HEK293 (cell line): ENCODE measurements around the gene NOC2L.

Source experiments
- CTCF ChIA-PET: fragments of 350-600 bp; formaldehyde crosslinking; extraction: SDS; loops from one replicate; lab custom pipeline; 2021; ENCODE audit warnings: antibody characterized with exemption; lab: Yijun Ruan, JAX
- POLR2A ChIA-PET: fragments of 300-600 bp; formaldehyde crosslinking; extraction: SDS; loops from one replicate; lab custom pipeline; 2020; ENCODE audit warnings: antibody characterized with exemption, inconsistent platforms; lab: Yijun Ruan, JAX
- H3K27ac ChIP-seq: fragments of 200-500 bp; sonication (Bioruptor generic); 2 replicates; pipeline ENCODE4 v1.5.1; 2014; ENCODE audit warnings: low read depth, low read length, control low read depth, inconsistent platforms; ENCODE audit errors: extremely low read depth
- H3K36me3 ChIP-seq, 2 experiments: fragments of 200-500 bp in 1 of 2; sonication (Bioruptor generic) in 1 of 2; 1 replicate in 1 of 2; 2 replicates in 1 of 2; pipeline ENCODE4 v1.5.1; 2014 to 2017; ENCODE audit warnings: inconsistent platforms in 2 of 2, low read length in 2 of 2; ENCODE audit not compliant: control insufficient read depth in 2 of 2, insufficient read depth in 1 of 2
- H3K4me1 ChIP-seq: fragments of 200-500 bp; sonication (Bioruptor generic); 2 replicates; pipeline ENCODE4 v1.5.1; 2014; ENCODE audit warnings: mild to moderate bottlenecking, low read length, inconsistent platforms; ENCODE audit not compliant: control insufficient read depth, insufficient read depth
- H3K4me3 ChIP-seq: 2 replicates; pipeline ENCODE4 v1.5.1; 2011; ENCODE audit warnings: low read depth, mild to moderate bottlenecking, control low read depth, low read length, moderate library complexity
- H3K9me3 ChIP-seq: fragments of 200-500 bp; sonication (Bioruptor generic); 2 replicates; pipeline ENCODE4 v1.5.1; 2014; ENCODE audit warnings: low read depth, low read length, inconsistent platforms; ENCODE audit not compliant: control insufficient read depth, insufficient read depth
- GLIS1 ChIP-seq: fragments of 450-650 bp; formaldehyde crosslinking; IDR thresholded peaks from 2 replicates; pipeline ENCODE4 v1.5.1; 2016; ENCODE audit warnings: missing biosample characterization, missing genetic modification characterization
- GLIS2 ChIP-seq: fragments of 450-650 bp; formaldehyde crosslinking; IDR thresholded peaks from 2 replicates; pipeline ENCODE4 v1.5.1; 2016; ENCODE audit warnings: missing biosample characterization, missing genetic modification characterization
- HIC1 ChIP-seq: fragments of 450-650 bp; formaldehyde crosslinking; IDR thresholded peaks from 2 replicates; pipeline ENCODE4 v1.5.1; 2016; ENCODE audit warnings: missing biosample characterization, missing genetic modification characterization
- TRIM28 ChIP-seq: IDR thresholded peaks from 2 replicates; pipeline ENCODE4 v1.6.1; 2011; ENCODE audit warnings: low read length, control low read depth, borderline replicate concordance
- ZBTB26 ChIP-seq: fragments of 450-650 bp; formaldehyde crosslinking; optimal IDR thresholded peaks from 2 replicates; pipeline ENCODE3; 2016; ENCODE audit warnings: missing biosample characterization, mild to moderate bottlenecking, missing genetic modification characterization
- ZBTB48 ChIP-seq: fragments of 450-650 bp; formaldehyde crosslinking; IDR thresholded peaks from 2 replicates; pipeline ENCODE4 v1.5.1; 2016; ENCODE audit warnings: missing biosample characterization, missing genetic modification characterization
- ZBTB7A ChIP-seq: fragments of 450-650 bp; formaldehyde crosslinking; IDR thresholded peaks from 2 replicates; pipeline ENCODE4 v1.5.1; 2016; ENCODE audit warnings: low read depth, missing biosample characterization, missing genetic modification characterization
- ZEB2 ChIP-seq: fragments of 450-650 bp; formaldehyde crosslinking; IDR thresholded peaks from 2 replicates; pipeline ENCODE4 v1.5.1; 2016; ENCODE audit warnings: missing biosample characterization, missing genetic modification characterization
- ZFP3 ChIP-seq: fragments of 450-650 bp; formaldehyde crosslinking; IDR thresholded peaks from 2 replicates; pipeline ENCODE4 v1.5.1; 2016; ENCODE audit warnings: low read depth, missing biosample characterization, missing genetic modification characterization
- ZFP69B ChIP-seq: fragments of 450-650 bp; formaldehyde crosslinking; IDR thresholded peaks from 2 replicates; pipeline ENCODE4 v1.5.1; 2016; ENCODE audit warnings: missing biosample characterization, missing genetic modification characterization
- ZNF155 ChIP-seq: fragments of 450-650 bp; formaldehyde crosslinking; IDR thresholded peaks from 2 replicates; pipeline ENCODE4 v1.5.1; 2016; ENCODE audit warnings: missing biosample characterization, missing genetic modification characterization
- ZNF16 ChIP-seq: fragments of 450-650 bp; formaldehyde crosslinking; IDR thresholded peaks from 2 replicates; pipeline ENCODE4 v1.5.1; 2016; ENCODE audit warnings: low read depth, missing biosample characterization, missing genetic modification characterization
- ZNF202 ChIP-seq: fragments of 450-650 bp; formaldehyde crosslinking; IDR thresholded peaks from 2 replicates; pipeline ENCODE4 v1.5.1; 2016; ENCODE audit warnings: missing biosample characterization, missing genetic modification characterization, borderline replicate concordance
- ZNF248 ChIP-seq: fragments of 450-650 bp; formaldehyde crosslinking; IDR thresholded peaks from 2 replicates; pipeline ENCODE4 v1.5.1; 2017; ENCODE audit warnings: missing biosample characterization, missing genetic modification characterization
- ZNF335 ChIP-seq: fragments of 450-650 bp; formaldehyde crosslinking; conservative IDR thresholded peaks from 2 replicates; pipeline ENCODE4 v1.5.1; 2016; ENCODE audit warnings: missing biosample characterization, missing genetic modification characterization
- ZNF449 ChIP-seq: fragments of 450-650 bp; formaldehyde crosslinking; IDR thresholded peaks from 2 replicates; pipeline ENCODE4 v1.5.1; 2017; ENCODE audit warnings: missing biosample characterization, mild to moderate bottlenecking, missing genetic modification characterization, moderate library complexity
- ZNF501 ChIP-seq: fragments of 450-650 bp; formaldehyde crosslinking; IDR thresholded peaks from 2 replicates; pipeline ENCODE4 v1.5.1; 2016; ENCODE audit warnings: missing biosample characterization, missing genetic modification characterization
- ZNF513 ChIP-seq: fragments of 450-650 bp; IDR thresholded peaks from 2 replicates; pipeline ENCODE4 v1.5.1; 2018; ENCODE audit warnings: missing biosample characterization, missing genetic modification characterization
- ZNF555 ChIP-seq: fragments of 450-650 bp; formaldehyde crosslinking; conservative IDR thresholded peaks from 2 replicates; pipeline ENCODE4 v1.5.1; 2017; ENCODE audit warnings: missing biosample characterization, mild to moderate bottlenecking, missing genetic modification characterization, inconsistent platforms
- ZNF580 ChIP-seq: fragments of 450-650 bp; formaldehyde crosslinking; IDR thresholded peaks from 2 replicates; pipeline ENCODE4 v1.5.1; 2016; ENCODE audit warnings: missing biosample characterization, missing genetic modification characterization
- ZNF585B ChIP-seq: fragments of 450-650 bp; formaldehyde crosslinking; IDR thresholded peaks from 2 replicates; pipeline ENCODE4 v1.5.1; 2016; ENCODE audit warnings: missing biosample characterization, missing genetic modification characterization
- ZNF639 ChIP-seq: fragments of 450-650 bp; formaldehyde crosslinking; IDR thresholded peaks from 2 replicates; pipeline ENCODE4 v1.5.1; 2016; ENCODE audit warnings: missing biosample characterization, missing genetic modification characterization
- ZNF701 ChIP-seq: fragments of 450-650 bp; formaldehyde crosslinking; IDR thresholded peaks from 2 replicates; pipeline ENCODE4 v1.5.1; 2016; ENCODE audit warnings: missing biosample characterization, missing genetic modification characterization
- ZSCAN30 ChIP-seq: fragments of 450-650 bp; IDR thresholded peaks from 2 replicates; pipeline ENCODE4 v1.5.1; 2018; ENCODE audit warnings: missing biosample characterization, mild to moderate bottlenecking, missing genetic modification characterization, moderate library complexity

The NOC2L gene

GRCh38 chr1:961132-961669 lies 2.1 kb upstream of the NOC2L start (continued):
- 0 out of 2 replicates have a peak, but pooled peaks have one; percentile 48 for TF ChIP-seq ZBTB7A (tag by site-specific recombination)
- no peak for TF ChIP-seq ZBTB48 (tag by site-specific recombination)
- TF ChIP-seq HIC1 (tag by site-specific recombination): peak; percentile 87

GRCh38 chr1:960363-961131 lies 1.5 kb upstream of the NOC2L start, which contains the start of gene KLHL17:
TSS of gene KLHL17 (plus strand) at chr1:960584. CDS start at chr1:960694, 110 bp downstream.
- ChIA-PET POLR2A (interaction anchor here (1.5 kb wide), 1 partner anchor 37 kb away, joined by 5 read pairs; no protein-coding TSS in a partner anchor), CTCF (interaction anchor here (1.3 kb wide), 1 partner anchor 54 kb away, joined by 6 read pairs; no protein-coding TSS in a partner anchor)
- peak within 1 kb of the TSS; percentile 64; the same call in 1 of the 2 replicates for H3K27ac ChIP-seq
- peaks cover 3 to 59% of the 10 kb centered on the region in 2 experiments; a peak in 2 of 3 replicates for H3K36me3 ChIP-seq
- H3K4me1 ChIP-seq: no peaks in the 10 kb centered on the region
- H3K4me3 ChIP-seq: peak within 1 kb of the TSS; percentile 57
- no peaks in the 10 kb centered on the region for H3K9me3 ChIP-seq
- TF ChIP-seq ZSCAN30 (peak; percentile 77), ZNF335 (tag by site-specific recombination) (peak; percentile 38; the same call in 1 of the 2 replicates), ZNF155 (tag by site-specific recombination) (no peak), ZNF449 (0 out of 2 replicates have a peak, but pooled peaks have one; percentile 15), ZNF16 (tag by site-specific recombination) (no peak), GLIS2 (peak; percentile 55; the same call in 1 of the 2 replicates), TRIM28 (no peak), ZNF513 (0 out of 2 replicates have a peak, but pooled peaks have one; percentile 30), ZFP69B (peak; percentile 70; the same call in 1 of the 2 replicates), ZFP3 (no peak), ZNF580 (tag by site-specific recombination) (no peak), ZNF202 (tag by site-specific recombination) (no peak), ZEB2 (peak; percentile 75; the same call in 1 of the 2 replicates), ZNF248 (no peak), ZBTB7A (tag by site-specific recombination) (0 out of 2 replicates have a peak, but pooled peaks have one; percentile 52), ZNF501 (no peak), GLIS1 (tag by site-specific recombination) (no peak; the same call in 1 of the 2 replicates), ZBTB26 (tag by site-specific recombination) (peak; percentile 89), ZNF639 (tag by site-specific recombination) (no peak), ZNF701 (tag by site-specific recombination) (no peak), ZNF555 (tag by site-specific recombination) (no peak), ZNF585B (tag by site-specific recombination) (no peak)
